ENCODE measurements around the gene PTGER2. TPM values are rescaled to one million over a fixed set of nuclear protein-coding genes. Genes with fewer than 3 reads are reported as not detected.

Gene PTGER2
- total and polyA plus RNA-seq, 8 donors = 3.4 to 19.2 (median 5.6) TPM

DNA sequence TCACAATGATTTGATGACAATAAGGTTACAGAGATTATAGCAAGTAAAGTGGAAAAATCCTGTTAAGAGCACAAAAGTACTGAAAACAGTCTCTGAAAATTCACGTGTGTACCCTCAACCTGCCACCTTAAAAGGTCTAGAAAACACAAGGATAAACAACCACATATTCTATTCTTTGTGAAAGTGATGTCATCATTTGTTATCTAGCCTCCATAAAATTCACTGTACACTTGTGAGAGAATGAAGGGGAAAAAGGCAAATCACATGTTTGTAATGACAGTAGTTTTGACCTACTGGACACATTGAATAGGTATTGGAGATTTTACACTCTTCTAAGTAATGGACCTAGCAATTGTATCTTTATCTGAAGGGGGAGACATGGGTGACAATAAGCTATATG, 42.6 kb upstream of the PTGER2 start:
- H3K4me1 ChIP-seq = peaks cover 0 to 24% of the 10 kb centered on the region in 2 donors
- DNase-seq = no peak
- peaks cover 37 to 44% of the 10 kb centered on the region in 2 donors for H3K27me3 ChIP-seq
- H3K36me3 ChIP-seq = no peaks in the 10 kb centered on the region
- no peak for ATAC-seq
- intact Hi-C loops (cut with DNase I) = no loop called here
- H3K4me3 ChIP-seq = no peak overlapping the region
- H3K9me3 ChIP-seq = no peaks in the 10 kb centered on the region
- no peak overlapping the region for H3K27ac ChIP-seq
- TF ChIP-seq, protein P1, sequence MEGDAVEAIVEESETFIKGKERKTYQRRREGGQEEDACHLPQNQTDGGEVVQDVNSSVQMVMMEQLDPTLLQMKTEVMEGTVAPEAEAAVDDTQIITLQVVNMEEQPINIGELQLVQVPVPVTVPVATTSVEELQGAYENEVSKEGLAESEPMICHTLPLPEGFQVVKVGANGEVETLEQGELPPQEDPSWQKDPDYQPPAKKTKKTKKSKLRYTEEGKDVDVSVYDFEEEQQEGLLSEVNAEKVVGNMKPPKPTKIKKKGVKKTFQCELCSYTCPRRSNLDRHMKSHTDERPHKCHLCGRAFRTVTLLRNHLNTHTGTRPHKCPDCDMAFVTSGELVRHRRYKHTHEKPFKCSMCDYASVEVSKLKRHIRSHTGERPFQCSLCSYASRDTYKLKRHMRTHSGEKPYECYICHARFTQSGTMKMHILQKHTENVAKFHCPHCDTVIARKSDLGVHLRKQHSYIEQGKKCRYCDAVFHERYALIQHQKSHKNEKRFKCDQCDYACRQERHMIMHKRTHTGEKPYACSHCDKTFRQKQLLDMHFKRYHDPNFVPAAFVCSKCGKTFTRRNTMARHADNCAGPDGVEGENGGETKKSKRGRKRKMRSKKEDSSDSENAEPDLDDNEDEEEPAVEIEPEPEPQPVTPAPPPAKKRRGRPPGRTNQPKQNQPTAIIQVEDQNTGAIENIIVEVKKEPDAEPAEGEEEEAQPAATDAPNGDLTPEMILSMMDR (IDR thresholded peaks at IDR 0.05) = no peak

- TF ChIP-seq, protein P1 (IDR thresholded peaks at IDR 0.05) = no peak
- Histone ChIP-seq H3K27ac (no peak overlapping the region), H3K4me3 (no peak overlapping the region), H3K36me3 (no peaks in the 10 kb centered on the region), H3K4me1 (peaks cover 0 to 15% of the 10 kb centered on the region in 2 donors), H3K27me3 (peaks cover 29 to 35% of the 10 kb centered on the region in 2 donors), H3K9me3 (no peaks in the 10 kb centered on the region)
- no peak for ATAC-seq
- no peak for DNase-seq
- intact Hi-C loops (cut with DNase I) = no loop called here
These were observed 41.7 kb upstream of the PTGER2 start for GRCh38 chr14:52272375-52272774.

DNA sequence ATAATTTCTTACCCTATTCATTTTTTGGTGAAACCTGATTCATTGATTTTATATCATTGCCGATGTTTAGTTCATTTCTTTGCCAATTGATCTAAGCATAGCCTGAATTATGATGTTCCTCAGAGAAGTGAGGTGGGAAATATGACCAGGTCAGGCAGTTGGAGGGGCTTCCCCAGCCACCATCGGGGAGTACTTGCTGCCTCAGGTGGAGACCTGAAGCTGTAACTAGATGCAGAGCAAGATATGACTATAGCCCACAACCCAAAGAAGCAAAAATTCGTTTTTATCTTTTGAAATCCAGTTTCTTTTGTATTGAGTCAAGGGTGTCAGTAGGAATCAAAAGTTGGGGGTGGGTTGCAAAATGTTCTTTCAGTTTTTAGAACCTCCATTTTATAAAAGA, 38.7 kb upstream of the PTGER2 start:
- ATAC-seq (no peak), DNase-seq (no peak)
- Histone ChIP-seq H3K9me3 (no peaks in the 10 kb centered on the region), H3K27ac (no peak overlapping the region), H3K27me3 (peaks cover 3 to 5% of the 10 kb centered on the region in 2 donors), H3K4me3 (no peak overlapping the region), H3K4me1 (peaks cover 0 to 11% of the 10 kb centered on the region in 2 donors), H3K36me3 (no peaks in the 10 kb centered on the region)
- TF ChIP-seq, protein P1 (IDR thresholded peaks at IDR 0.05) = no peak
- intact Hi-C loops (cut with DNase I) = no loop called here

GRCh38 chr14:52277552-52277951, 36.6 kb upstream of the PTGER2 start:
- TF ChIP-seq, protein P1 (IDR thresholded peaks at IDR 0.05) = no peak

GRCh38 chr14:52279408-52279807, 34.7 kb upstream of the PTGER2 start:
- ATAC-seq (no peak), DNase-seq (no peak)
- Histone ChIP-seq H3K36me3 (no peaks in the 10 kb centered on the region), H3K27ac (no peak overlapping the region), H3K4me3 (no peak overlapping the region), H3K4me1 (peaks cover 0 to 12% of the 10 kb centered on the region in 2 donors), H3K9me3 (no peaks in the 10 kb centered on the region), H3K27me3 (no peaks in the 10 kb centered on the region)
- intact Hi-C loops (cut with DNase I) = no loop called here
- TF ChIP-seq, protein P1 (IDR thresholded peaks at IDR 0.05) = no peak

More at GRCh38 chr14:52277552-52277951, 36.6 kb upstream of the PTGER2 start:
- H3K27ac ChIP-seq = no peak overlapping the region
- ATAC-seq (no peak), DNase-seq (no peak)
- H3K4me1 ChIP-seq = peaks cover 0 to 12% of the 10 kb centered on the region in 2 donors
- H3K4me3 ChIP-seq = no peak overlapping the region
- H3K27me3 ChIP-seq = no peaks in the 10 kb centered on the region
- no peaks in the 10 kb centered on the region for H3K36me3 ChIP-seq
- intact Hi-C loops (cut with DNase I) = no loop called here
- H3K9me3 ChIP-seq = no peaks in the 10 kb centered on the region
